GM12878 (cell line): Measurements from ENCODE around the gene TFF1. TPM values are rescaled to one million over a fixed set of nuclear protein-coding genes. Genes with fewer than 3 reads are reported as not detected.

Experiments
- ATAC-seq: fragments of 200-7000 bp; cut with Tn5 transposase; 3 replicates; pipeline ENCODE4 v1.9.1; 2020; ENCODE audit warnings: mild to moderate bottlenecking, moderate library complexity
- BruUV-seq: library from RNA; stranded (reverse); fragments of 400-500 nt; replicated peaks from 2 replicates; lab custom pipeline; 2021; lab: Mats Ljungman, UMichigan
- CTCF ChIA-PET: fragments of 300-600 bp; sonication (Branson Sonifier 250); formaldehyde crosslinking; extraction: SDS; loops from one replicate; lab custom pipeline; 2021; ENCODE audit warnings: inconsistent platforms; lab: Yijun Ruan, JAX
- POLR2A ChIA-PET: fragments of 350-600 bp; formaldehyde crosslinking; extraction: SDS; loops from one replicate; lab custom pipeline; 2021; ENCODE audit warnings: inconsistent platforms; lab: Charles Lee
- RAD21 ChIA-PET: fragments of 300-600 bp; sonication (Branson Sonifier 250); formaldehyde crosslinking; loops from one replicate; lab custom pipeline; 2023; ENCODE audit warnings: antibody characterized with exemption; ENCODE audit not compliant: unreplicated experiment; lab: Charles Lee
- SMC1A ChIA-PET: fragments of 300-600 bp; sonication (Branson Sonifier 250); formaldehyde crosslinking; loops from one replicate; lab custom pipeline; 2023; ENCODE audit not compliant: unreplicated experiment, uncharacterized antibody; lab: Charles Lee
- DNase-seq: peaks from one replicate; pipeline ENCODE4 v3.0.0-alpha.2; 2011; ENCODE audit warnings: low read depth, low spot score
- FAIRE-seq: peaks from 3 replicates; lab custom pipeline; 2011; peaks lifted over from hg19 to GRCh38; lab: Jason Lieb, UNC
- H2AFZ ChIP-seq: 2 replicates; pipeline ENCODE4 v1.6.0; 2011; ENCODE audit warnings: low read depth, low read length, control low read depth; ENCODE audit not compliant: control insufficient read depth
- H3K27ac ChIP-seq: 2 replicates; pipeline ENCODE4 v1.5.1; 2011; ENCODE audit warnings: control low read depth; ENCODE audit not compliant: control insufficient read depth, insufficient read depth
- H3K27me3 ChIP-seq, 2 experiments: replicated peaks in 1 of 2; 2 replicates each; pipeline versions ENCODE4 v1.6.0 to v1.6.1; 2011; ENCODE audit warnings: low read length in 1 of 2; ENCODE audit not compliant: control insufficient read depth in 2 of 2, insufficient read depth in 2 of 2
- H3K36me3 ChIP-seq, 2 experiments: 2 replicates each; pipeline ENCODE4 v1.5.1; 2011; ENCODE audit warnings: low read length in 1 of 2; ENCODE audit not compliant: control insufficient read depth in 2 of 2, insufficient read depth in 2 of 2
- H3K4me1 ChIP-seq: 2 replicates; pipeline ENCODE4 v1.6.1; 2011; ENCODE audit warnings: mild to moderate bottlenecking, low read length, moderate library complexity, mixed read lengths; ENCODE audit not compliant: control insufficient read depth, insufficient read depth
- H3K4me2 ChIP-seq: 2 replicates; pipeline ENCODE4 v1.6.0; 2011; ENCODE audit warnings: control low read depth; ENCODE audit not compliant: control insufficient read depth, insufficient read depth
- H3K4me3 ChIP-seq: fragments of 200-600 bp; sonication (generic); 2 replicates; pipeline ENCODE4 v1.5.1; 2016
- H3K79me2 ChIP-seq: 2 replicates; pipeline ENCODE4 v1.6.0; 2011; ENCODE audit warnings: low read length; ENCODE audit not compliant: control insufficient read depth, insufficient read depth
- H3K9ac ChIP-seq: 2 replicates; pipeline ENCODE4 v1.8.0; 2011; ENCODE audit warnings: low read length, control low read depth, mixed read lengths; ENCODE audit not compliant: control insufficient read depth, insufficient read depth
- H3K9me3 ChIP-seq: replicated peaks from 3 replicates; pipeline ENCODE4 v1.5.1; 2011; ENCODE audit warnings: mild to moderate bottlenecking, low read length; ENCODE audit not compliant: control insufficient read depth, insufficient read depth
- H4K20me1 ChIP-seq: 2 replicates; pipeline ENCODE4 v1.6.0; 2011; ENCODE audit not compliant: control insufficient read depth, insufficient read depth
- ASH2L ChIP-seq: fragments of 300-600, 200-600 bp; sonication (generic); IDR thresholded peaks from 2 replicates; pipeline ENCODE4 v1.6.1; 2017; ENCODE audit warnings: low read depth, mild to moderate bottlenecking, borderline replicate concordance
- CREB1 ChIP-seq: IDR thresholded peaks from 2 replicates; pipeline ENCODE4 v1.6.1; 2012; ENCODE audit warnings: low read depth, mild to moderate bottlenecking, inconsistent platforms
- CTCF ChIP-seq, 3 experiments: IDR thresholded peaks in 2 of 3; conservative IDR thresholded peaks in 1 of 3; 2 replicates each; pipeline ENCODE4 v1.5.1; 2011; ENCODE audit warnings: low read depth in 3 of 3, low read length in 3 of 3, mild to moderate bottlenecking in 3 of 3, control low read depth in 2 of 3, moderate library complexity in 2 of 3, inconsistent platforms in 1 of 3, mixed read lengths in 1 of 3; ENCODE audit not compliant: control insufficient read depth in 2 of 3, insufficient read depth in 1 of 3; ENCODE audit errors: extremely low read depth in 1 of 3
- HDGF ChIP-seq: fragments of 450-650 bp; IDR thresholded peaks from 2 replicates; pipeline ENCODE4 v1.6.1; 2016; ENCODE audit warnings: antibody characterized with exemption
- RAD21 ChIP-seq: IDR thresholded peaks from 2 replicates; pipeline ENCODE4 v1.6.1; 2011; ENCODE audit warnings: mild to moderate bottlenecking, low read depth, low read length, moderate library complexity; ENCODE audit not compliant: insufficient read depth
- SMC3 ChIP-seq: IDR thresholded peaks from 2 replicates; pipeline ENCODE4 v1.6.1; 2011; ENCODE audit warnings: low read length, improper control_type of control experiment, borderline replicate concordance
- TAF1 ChIP-seq: IDR thresholded peaks from 2 replicates; pipeline ENCODE4 v1.6.1; 2011; ENCODE audit warnings: mild to moderate bottlenecking, low read depth, low read length, borderline replicate concordance
- ZNF687 ChIP-seq: fragments of 450-650 bp; IDR thresholded peaks from 2 replicates; pipeline ENCODE4 v1.6.1; 2017; ENCODE audit warnings: mild to moderate bottlenecking, moderate library complexity
- WGBS: methylation state at CpG from one replicate; pipeline ENCODE4 v1.1.6; 2016; ENCODE audit warnings: low lambda C conversion rate; ENCODE audit not compliant: insufficient replicate concordance, insufficient coverage; ENCODE audit errors: missing lambda C conversion rate; 5-methylcytosine and 5-hydroxymethylcytosine counted together
- in situ Hi-C: fragments of 300-500 bp; cut with MboI; formaldehyde crosslinking; loops from 9 replicates; pipeline ENCODE4 v1.14.3; 2018; ENCODE audit warnings: mixed read lengths
- intact Hi-C: fragments of 100-400 bp; cut with micrococcal nuclease; formaldehyde crosslinking; loops from one replicate; pipeline ENCODE4 v1.14.2; 2022; ENCODE audit not compliant: unreplicated experiment
- polyA plus RNA-seq, 11 experiments: library from polyadenylated mRNA; depleted of rRNA in 4 of 11; unstranded in 6 of 11; stranded (reverse) in 5 of 11; fragments of >200 nt; fragmentation: Nextera tagmentation in 4 of 11; fragmentation: Illumina TruSeq in 1 of 11; extraction: Ambion mirVana in 4 of 11; extraction: Trizol in 1 of 11; gene quantifications; 1 replicate in 1 of 11; 2 replicates in 10 of 11; pipeline versions ENCODE4 v1.2.1 to v1.2.3, GENCODE V29; 2011 to 2016; ENCODE audit warnings: inconsistent platforms in 2 of 11, missing spikeins in 2 of 11, low read depth in 1 of 11
- total RNA-seq, 4 experiments: library from RNA; depleted of rRNA in 3 of 4; stranded (reverse); fragments of >200 nt in 3 of 4; fragmentation: Illumina TruSeq in 1 of 4; extraction: Trizol in 1 of 4; gene quantifications; 2 replicates each; pipeline versions ENCODE4 v1.2.1 to v1.2.3, GENCODE V29; 2013 to 2021

Gene TFF1
- total and polyA plus RNA-seq, 10 of the 15 experiments (the other 5 are each of a cell fraction or from before 2014, with no cell fraction given): 0.13 TPM; not detected in 9

- no peak for TF ChIP-seq TAF1
Measured at GRCh38 chr21:42382915-42383314, 16.6 kb upstream of the TFF1 start (continued).

- 0 out of 2 replicates have a peak, but pooled peaks cover 3% of the 10 kb centered on the region for H3K4me1 ChIP-seq
- peaks cover 6% of the 10 kb centered on the region; the same call in 2 of the 3 replicates for H3K9me3 ChIP-seq
- H3K27me3 ChIP-seq: no peaks in the 10 kb centered on the region
- DNase-seq (no peak), ATAC-seq (peak; percentile 62), FAIRE-seq (no peak)
- H3K4me3 ChIP-seq: no peak overlapping the region
- RAD21 ChIA-PET: interaction anchor here (0.8 to 1.2 kb wide), 7 partner anchors 11 to 217 kb away, joined by 3 to 4 read pairs (median 3); partner anchors contain the start of gene TFF1
- no peak overlapping the region for H3K27ac ChIP-seq
- POLR2A ChIA-PET: no interaction called here
- H3K79me2 ChIP-seq: no peaks in the 10 kb centered on the region
- TF ChIP-seq CREB1: no peak
- TF ChIP-seq ZNF687: no peak
- peak; percentile 58 for TF ChIP-seq RAD21
- no peak for TF ChIP-seq ASH2L
- TF ChIP-seq HDGF: no peak
- peak; percentile 38 to 59 (median 49); a peak in 5 of 6 replicates for TF ChIP-seq CTCF (IDR thresholded peaks at IDR 0.05 in 2 of 3, conservative IDR thresholded peaks at IDR 0.05 in 1 of 3; ENCODE audit: control insufficient read depth in 2 of 3, extremely low read depth in 1 of 3, insufficient read depth in 1 of 3, low read depth in 3 of 3, low read length in 3 of 3)
- TF ChIP-seq SMC3: peak; percentile 21; the same call in 1 of the 2 replicates
- SMC1A ChIA-PET: interaction anchor here (0.8 to 4.7 kb wide), 8 partner anchors 9 to 60 kb away, joined by 3 to 19 read pairs (median 4); no protein-coding TSS in a partner anchor
- no peak overlapping the region for H3K4me2 ChIP-seq
- CTCF ChIA-PET: interaction anchor here (0.7 to 2.3 kb wide), 13 partner anchors 11 to 234 kb away, joined by 3 to 7 read pairs (median 4); no protein-coding TSS in a partner anchor
- H2AFZ ChIP-seq: no peak overlapping the region
- no peaks in the 10 kb centered on the region for H4K20me1 ChIP-seq
- no TSS peak for BruUV-seq
- WGBS: 7% methylated on average over 1 of the region's 1 CpG
- in situ Hi-C loops: no loop called here
- intact Hi-C loops: loop anchor here (2.0 kb wide), 1 partner anchor 19 kb away; no protein-coding TSS in a partner anchor
- no peak overlapping the region for H3K9ac ChIP-seq
- no peaks in the 10 kb centered on the region for H3K36me3 ChIP-seq
Measured at GRCh38 chr21:42381347-42381984, 15.1 kb upstream of the TFF1 start.
